ENCODE data around the gene ALDH1L1.

DNA sequence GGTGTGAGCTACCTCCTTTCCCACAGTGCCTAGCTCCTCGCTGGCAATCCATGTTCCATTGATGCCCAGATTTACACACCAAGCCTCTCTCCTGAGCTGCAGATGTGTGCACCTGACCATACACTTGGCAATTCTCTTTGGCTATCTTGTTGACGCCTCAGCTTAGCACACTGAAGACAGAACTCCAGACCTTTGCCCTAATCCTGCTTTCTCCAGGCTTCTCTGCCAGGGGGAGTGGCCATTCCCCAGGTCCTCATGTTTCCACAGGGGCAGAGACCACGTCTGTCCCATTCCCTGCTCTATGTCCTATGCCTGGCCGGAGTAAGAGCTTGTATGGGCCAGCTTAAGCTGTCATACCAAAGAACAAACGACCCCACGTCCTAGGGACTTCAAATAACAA is 30.2 kb upstream of the ALDH1L1 start:
- TF ChIP-seq GATA3 (IDR thresholded peaks at IDR 0.05; ENCODE audit: low read depth, low read length) (no peak), GATA2 (IDR thresholded peaks at IDR 0.05; ENCODE audit: low read depth, low read length) (no peak)
